HG03354 (cell line): Measurements from ENCODE around the gene NDUFS6.
"Not testable (repeated sequence)": the region's sequence is repeated elsewhere in the genome, so short reads cannot be mapped to it uniquely, and the experiment has no call there.

Experiments used
- ATAC-seq: cut with Tn5 transposase; IDR thresholded peaks from one replicate; pipeline ENCODE4 v1.9.1; 2021; ENCODE audit warnings: mild to moderate bottlenecking; ENCODE audit not compliant: unreplicated experiment, poor library complexity, severe bottlenecking

NDUFS6 gene

DNA sequence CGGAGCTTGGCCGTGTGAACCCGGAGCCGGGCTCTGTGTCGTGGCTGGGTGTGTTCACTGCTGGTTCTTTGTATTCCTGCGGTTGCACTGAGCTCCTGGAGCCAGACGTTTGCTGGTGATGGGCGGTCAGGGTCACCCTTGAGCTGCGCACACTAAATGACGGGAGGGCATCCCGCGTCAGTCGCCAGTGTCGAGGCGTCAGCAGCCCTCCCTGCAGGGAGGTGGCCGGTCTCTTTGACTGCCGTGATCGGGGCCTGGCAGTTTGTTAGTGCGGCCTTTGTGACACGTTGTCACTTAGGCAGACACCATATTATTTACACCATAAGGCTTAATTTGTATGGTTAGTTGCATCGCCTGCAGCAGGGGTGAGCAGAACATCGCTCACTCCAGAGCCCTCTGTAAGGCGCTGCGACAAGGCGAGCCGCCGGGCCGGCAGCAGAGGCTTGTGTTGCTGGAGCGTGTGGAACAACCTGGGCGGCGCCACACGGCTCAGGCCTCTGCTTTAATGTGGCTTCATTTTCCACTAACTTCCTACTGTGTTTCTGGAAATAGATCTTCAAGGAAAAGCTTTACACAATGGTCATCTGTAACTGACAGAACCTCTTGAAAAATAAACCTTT, 8.3 kb downstream of the NDUFS6 start:
- ATAC-seq = no peak

DNA sequence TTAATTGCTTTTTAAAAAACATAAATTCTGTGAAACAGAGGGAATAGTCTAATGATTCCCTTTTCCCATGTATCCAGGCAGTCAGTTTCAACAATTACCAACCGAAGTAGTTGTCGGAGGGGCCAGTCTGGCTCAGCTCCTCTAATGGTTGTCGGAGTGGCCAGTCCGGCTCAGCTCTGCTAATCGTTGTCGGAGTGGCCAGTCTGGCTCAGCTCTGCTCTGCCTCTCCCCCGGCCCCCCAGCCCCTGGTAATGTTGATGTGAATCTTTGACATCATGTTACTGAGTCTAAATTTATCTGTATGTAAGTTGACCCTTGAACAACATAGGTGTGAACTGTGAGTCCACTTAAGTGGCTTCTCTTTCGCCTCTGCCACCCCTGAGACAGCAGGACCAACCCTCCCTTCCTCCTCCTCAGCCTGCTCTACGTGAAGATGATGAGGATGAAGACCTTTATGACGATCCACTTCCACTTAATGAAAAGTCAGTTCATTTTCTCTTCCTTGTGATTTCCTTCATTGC, 9.4 kb downstream of the NDUFS6 start:
- ATAC-seq = no peak

DNA sequence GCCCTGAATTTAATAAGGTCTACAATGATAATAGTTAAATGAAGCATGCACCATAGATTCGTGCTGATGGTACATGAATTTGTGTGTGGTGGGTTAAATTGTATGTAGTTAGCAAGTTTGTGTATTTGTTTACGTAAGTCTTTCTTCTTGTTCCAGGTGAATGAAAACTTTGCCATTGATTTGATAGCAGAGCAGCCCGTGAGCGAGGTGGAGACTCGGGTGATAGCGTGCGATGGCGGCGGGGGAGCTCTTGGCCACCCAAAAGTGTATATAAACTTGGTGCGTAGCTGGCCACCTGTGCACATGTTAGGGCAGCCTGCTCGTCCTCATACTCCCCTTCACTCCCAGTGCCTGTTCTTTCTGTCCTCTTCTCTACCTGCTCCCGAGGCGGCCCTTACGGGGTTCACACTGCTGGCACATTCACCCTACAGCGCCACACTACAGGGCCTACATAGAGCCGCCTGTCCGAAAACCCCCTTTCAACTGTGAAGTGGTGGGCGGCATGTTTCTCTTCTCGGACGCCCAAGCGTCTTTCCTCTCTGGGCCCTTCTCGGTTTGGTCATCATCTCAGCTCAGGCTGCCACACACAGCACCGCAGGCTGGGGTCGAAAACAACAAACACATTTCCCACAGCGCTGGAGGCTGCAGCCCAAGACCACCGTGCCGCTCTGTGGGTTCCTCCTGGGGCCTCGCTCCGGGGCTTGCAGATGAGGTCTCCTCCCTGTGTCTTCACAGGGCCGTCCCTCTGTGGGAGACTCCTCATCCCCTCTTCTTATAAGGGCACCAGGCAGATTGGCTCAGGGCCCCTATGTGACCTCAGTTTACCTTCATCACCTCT, 13.2 kb downstream of the NDUFS6 start:
- ATAC-seq = no peak

DNA sequence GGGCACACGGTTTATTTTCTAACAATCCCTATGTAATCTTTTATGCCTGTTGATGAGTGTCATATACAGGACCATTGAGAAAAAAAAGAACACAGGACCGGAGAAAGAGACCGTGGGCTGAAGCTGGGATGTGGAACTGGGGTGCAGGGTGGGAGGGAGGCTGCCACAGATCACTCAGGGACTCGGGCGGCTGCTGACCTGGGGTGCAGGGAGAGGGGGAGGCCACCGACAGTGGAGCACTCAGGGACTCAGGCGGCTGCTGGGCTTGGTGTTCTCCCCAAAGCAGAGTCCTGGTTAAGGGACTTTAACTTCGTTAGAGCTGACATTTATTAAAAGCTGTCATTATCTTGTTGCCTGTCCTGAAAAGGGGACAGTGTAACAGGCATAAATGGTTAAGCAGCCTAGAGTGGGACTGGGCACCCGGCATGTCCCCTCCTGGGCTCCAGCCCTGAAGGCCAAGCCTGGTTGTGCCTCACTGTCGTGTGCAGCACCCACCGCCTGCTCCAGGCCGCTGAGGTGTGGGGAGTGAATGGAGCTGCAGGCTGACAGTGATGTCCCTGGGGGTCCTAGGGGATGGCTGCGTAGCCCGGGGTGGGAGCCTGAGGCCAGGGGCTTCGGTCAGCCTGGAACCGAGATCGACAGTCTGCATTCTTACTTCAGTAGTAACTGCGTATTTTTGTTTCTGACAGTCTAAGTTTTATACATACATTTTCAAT, 14.0 kb downstream of the NDUFS6 start:
- no peak for ATAC-seq

DNA sequence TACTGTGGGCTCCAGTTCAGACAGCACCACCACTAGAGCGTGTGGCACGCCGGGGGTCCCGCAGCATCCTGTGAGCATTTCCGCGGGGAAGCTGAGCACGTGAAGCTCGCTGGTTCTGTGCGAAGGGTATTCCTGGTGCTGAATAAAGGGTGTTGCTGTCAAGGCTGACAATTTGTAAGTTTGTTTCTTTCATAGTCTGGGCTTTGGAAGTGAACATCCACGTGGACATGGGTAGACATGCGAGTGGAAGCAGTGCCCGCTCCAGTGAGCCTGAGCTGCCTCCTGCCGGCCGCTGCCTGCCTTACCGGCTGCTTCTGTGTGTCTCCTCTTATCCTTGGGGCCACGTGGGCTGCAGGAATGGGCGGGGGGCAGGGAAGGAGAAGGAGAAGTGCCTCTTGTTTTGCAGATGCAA, 14.7 kb downstream of the NDUFS6 start:
- no peak for ATAC-seq

DNA sequence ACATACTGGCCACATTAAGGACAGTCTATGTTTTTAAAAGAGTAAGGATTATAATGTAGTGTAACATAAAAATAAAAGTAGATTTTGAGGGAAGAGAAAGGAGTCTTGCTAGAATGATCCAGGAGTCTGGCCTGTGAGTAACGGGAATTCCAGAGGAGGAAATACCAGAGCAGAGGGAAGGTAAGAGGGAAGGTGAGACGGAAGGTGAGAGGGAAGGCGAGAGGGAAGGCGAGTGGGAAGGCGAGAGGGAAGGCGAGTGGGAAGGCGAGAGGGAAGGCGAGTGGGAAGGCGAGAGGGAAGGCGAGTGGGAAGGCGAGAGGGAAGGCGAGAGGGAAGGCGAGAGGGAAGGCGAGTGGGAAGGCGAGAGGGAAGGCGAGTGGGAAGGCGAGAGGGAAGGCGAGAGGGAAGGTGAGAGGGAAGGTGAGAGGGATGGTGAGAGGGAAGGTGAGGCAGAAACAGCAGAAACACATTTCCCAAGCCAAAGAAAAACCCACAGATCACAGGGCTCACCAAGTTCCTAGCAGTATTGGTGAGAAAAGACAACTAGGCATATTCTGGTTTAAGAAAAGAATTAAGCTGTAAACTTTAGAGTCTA, 15.4 kb downstream of the NDUFS6 start:
- not testable (repeated sequence) for ATAC-seq

DNA sequence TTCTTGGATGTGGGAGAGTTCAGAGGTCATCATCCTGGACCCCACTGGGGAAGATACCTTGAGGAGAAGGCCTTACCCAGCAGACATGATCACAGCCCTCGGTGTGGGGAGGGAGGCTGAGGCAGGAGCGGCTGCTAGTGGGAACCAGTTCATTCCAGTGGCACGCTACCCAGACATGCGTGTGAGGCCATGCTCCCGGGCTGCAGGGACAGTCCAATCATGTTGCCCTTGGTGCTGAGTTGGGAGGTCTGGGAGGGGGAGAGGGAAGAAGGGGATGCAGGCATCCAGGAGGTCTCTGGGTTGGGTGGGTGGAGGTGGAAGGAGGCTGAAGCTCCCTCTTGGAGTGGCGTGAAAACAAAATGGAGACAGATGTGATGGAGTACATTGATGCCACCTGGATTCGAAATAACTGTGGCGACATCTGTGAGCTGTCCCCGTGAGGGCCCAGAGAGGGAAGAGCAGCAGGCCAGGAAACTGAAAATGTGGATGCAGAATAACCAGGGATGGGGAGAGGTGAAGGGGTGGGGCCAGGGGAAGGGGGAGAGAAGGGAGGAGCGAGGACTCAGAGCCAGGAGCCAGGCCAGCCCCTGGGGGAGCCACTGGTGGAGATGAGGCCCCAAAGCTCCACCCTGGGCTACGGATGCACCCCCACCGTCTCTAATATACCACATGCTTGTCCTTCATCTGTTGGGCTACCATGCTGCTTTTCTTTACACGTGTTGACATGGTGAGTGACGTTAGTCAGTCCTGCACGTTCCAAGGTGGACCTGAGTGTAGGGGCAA, 16.2 kb downstream of the NDUFS6 start:
- ATAC-seq = no peak

DNA sequence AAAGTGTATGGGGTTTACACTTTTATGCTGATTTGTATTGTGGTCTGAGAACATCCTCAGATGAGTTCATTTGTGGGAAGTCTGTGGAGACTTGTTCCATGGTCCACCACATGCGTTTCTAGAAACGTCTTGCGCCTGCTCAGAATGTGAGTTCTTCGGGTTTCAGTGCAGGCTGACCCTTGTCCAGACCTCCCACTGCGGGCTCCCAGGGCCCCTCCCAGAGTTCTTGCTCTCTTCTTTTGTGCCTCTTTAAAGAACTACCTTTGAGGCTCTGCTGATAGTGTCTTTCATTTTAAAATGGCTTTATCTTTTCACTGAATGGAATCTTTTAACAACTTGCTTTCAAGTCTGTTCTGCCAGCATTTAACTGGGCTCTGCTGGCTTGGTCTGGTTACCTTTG, 17.6 kb downstream of the NDUFS6 start:
- ATAC-seq = no peak

DNA sequence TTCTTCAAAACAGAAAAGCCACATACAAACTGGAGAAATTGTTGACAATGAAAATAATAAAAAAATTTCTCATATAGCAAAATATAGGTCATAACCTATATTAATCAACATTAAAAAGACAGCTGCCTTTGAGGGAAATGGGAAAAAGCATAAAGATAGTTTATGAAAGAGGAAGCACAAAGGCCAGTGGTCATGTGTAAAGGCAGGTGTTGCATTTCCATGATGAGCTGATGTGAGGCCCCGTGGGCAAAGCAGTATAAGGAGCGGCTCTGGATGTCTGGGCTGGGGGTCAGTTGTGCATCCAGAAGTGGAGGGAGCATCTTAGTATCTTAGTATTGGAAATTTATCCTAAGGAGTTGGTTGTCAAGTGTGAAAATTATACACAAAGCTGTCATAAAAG, 18.3 kb downstream of the NDUFS6 start:
- ATAC-seq = no peak

DNA sequence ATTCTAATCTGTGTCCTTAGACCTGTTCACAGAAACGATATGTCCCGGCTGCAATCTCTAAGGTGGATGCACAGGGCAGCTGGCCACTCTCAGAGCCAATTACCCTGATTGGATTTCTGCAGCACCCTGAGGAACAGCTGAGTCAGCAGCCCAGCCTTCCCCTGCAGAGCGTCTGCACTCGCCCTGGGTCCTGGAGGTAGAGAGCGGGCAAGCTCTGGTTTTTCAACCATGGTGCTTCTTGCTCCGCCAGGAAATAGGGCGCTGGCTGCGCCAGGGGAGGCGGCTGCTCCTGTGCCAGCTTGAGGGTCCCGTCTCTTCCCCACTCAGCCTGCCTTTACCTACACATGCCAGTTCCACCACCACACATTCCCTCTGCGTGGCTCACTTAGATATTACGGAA, 19.2 kb downstream of the NDUFS6 start:
- ATAC-seq = no peak

DNA sequence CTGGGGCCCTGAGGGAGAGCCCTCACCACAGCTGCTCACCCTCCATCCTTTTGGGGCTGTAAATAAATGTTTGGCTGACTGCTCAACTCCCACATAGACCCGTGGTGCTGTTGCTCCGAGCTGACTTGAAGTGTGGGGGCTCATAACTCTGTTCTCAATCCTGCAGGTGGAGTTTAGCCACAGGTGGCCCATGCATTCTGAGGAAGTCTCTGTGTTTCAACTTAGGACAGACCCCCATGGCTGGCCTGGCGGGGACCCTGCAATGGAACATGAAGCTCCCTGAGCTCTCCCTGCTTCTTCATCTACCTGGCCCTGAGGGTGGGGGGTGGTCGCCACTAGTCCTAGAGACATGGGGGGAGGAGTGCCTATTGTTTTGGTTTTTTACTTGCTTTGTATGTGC, 19.7 kb downstream of the NDUFS6 start:
- ATAC-seq = no peak

DNA sequence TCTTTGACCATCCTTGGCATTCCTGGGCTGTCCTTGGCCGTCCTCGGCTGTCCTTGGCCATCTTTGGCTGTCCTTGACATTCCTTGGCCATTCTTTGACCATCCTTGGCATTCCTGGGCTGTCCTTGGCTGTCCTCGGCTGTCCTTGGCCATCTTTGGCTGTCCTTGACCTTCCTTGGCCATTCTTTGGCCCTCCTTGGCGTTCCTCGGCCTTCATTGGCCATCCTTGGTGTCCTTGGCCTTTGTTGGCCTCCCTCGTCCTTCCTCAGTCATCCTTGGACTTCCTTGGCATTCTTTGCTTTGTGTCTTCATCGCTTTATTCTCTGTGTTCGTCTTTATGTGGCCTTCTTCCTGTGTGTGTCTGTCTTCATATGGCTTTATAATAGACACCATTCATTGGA, 20.7 kb downstream of the NDUFS6 start:
- no peak for ATAC-seq

DNA sequence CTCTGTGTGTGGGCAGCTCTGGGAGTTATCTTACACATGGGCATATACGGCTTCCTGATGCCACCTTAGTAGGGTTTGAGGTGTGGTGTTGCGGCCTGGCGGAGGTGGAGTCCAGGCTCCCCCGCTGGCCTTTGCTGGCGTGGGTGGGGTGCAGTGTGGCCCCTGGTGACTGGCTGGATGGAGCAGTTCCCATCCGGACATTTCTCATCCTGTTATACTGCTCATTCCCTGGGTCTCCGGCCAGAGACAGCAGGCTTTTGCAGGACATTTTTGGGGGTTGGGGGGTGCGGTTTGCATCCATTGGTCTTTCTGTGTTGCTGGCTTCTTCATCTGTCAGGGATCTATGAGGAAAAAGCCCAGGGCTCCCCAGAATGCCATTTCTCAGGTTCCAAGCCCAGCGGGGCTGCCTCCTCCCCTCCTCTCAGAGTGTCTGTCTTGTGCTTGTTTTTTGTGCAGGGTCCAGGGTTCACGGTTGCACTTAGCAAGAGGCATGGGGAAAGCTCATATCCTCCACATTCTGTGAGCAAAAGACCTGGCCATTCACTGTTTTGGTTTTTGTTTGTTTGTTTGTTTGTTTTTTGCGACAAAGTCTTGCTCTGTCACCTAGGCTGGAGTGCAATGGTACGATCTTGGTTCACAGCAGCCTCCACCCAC, 22.3 kb downstream of the NDUFS6 start:
- ATAC-seq = no peak

DNA sequence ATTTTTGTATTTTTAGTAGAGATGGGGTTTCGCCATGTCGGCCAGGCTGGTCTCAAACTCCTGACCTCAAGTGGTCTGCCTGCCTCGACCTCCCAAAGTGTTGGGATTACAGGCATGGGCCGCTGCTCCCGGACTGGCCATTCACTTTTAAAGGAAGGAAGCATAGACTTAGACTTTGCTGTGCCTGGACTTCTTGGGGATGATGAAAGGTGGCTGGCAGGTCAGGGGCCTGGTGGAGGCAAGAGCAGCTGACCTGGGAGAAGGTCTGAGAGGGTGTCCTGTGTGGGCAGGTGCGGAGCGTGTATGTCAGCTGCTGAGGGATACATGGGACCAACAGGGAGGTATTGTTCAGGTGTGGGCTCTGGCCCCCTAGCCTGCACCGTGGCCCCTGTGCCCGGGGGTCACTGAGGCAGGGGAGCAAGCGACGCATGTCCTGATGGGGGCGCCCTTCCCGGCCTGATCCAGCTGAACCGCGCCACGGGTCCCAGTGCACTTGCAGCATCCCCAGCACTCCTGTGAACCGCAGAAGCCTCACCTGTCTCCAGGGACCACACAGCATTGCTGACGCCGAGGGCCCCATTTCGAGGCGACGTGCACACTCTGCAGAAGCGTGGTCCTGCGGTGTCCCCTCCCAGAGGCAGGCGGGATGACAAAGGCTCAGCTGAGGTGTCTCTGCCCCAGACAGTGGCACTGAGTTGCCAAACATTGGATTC, 23.1 kb downstream of the NDUFS6 start:
- no peak for ATAC-seq

DNA sequence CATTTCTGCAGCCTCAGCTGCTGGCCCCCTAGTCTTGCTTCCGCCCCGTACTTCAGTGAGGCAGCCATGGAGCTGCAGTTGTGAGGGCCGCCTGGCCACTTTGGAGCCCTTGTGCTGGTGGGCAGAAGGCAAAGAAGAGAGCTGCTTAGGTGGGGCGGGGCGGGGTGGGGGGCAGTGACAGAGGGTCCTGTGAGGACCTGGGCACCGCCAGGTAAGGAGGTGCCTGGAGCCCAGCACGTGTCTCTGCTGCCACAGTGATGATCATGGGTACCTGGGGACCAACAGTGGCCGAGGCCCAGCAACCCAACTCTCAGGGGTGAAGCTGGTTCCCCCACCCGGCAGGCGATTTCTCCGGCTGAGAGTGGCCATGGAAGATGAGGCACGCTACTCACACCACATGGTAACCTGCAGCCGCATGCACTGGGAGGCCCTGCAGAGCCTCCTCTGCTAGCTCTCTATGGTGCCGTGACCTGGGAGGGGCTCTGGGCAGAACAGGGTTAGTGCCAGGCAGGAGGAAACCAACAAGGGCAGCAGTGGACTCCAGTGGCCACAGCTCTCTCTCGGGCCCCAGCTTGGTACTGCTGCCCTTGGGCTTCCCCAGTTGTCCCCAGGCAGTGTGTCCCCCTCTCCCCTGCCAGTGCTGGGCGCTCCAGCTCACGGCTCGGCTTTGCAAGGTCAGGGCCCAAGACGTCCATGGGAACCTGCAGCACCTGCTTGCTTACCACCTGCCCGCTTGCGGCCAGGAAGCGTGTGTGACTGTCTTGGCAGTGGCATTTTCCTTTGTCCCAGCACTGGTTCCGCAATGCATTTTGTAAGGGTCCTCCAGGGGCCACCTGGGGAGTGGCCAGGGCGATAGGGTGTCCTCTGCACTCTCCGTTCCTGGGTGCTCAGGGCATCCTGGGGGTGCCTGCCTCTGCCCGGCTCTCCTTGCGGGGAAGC, 24.0 kb downstream of the NDUFS6 start:
- no peak for ATAC-seq

DNA sequence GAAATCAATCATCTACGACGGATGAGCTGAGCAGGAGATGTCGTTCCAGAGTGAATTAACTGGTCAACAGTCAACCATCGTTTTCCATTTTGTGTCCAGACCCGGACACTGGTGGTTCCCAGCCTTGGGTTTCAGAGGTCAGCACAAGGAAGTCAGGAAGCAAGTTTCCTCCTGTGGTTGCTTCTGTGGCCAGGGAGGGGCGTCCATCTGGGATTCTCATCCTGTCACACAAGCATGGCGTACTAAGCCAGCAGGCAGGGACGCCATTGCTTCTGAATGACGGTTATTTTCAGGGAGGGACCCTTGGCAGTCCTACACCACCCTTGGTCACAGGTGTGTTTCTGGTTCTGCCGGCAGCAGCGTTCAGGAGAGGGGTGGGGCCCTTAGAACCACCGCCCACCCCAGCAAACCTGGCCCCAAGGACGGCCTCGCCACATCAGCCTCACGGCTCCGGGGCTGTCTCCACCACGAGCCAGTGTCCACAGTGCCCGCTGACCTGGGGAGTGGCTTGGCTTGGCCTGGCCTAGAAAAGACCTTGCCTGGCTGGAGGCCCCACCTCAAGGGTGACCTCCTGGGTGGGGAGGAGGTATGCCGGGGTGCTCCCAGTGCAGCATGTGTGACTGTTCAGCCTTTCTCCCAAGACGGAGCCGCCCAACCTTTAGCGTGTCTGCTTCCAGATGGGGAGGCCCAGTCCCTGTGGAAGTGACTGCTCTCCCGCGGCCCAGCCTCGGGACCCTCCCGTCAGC, 25.2 kb downstream of the NDUFS6 start:
- ATAC-seq = no peak
